KOPT-K1 (cell line): Measurements from ENCODE around the gene PLEKHA7.

ENCODE experiments used
- H3K27ac ChIP-seq: fragments of 200-600 bp; sonication (generic); 2 replicates; pipeline ENCODE4 v1.5.1; 2016; ENCODE audit warnings: antibody characterized with exemption, mild to moderate bottlenecking, low read depth, low read length; ENCODE audit not compliant: poor library complexity, severe bottlenecking
- H3K36me3 ChIP-seq: fragments of 200-600 bp; sonication (generic); 2 replicates; pipeline ENCODE4 v1.5.1; 2017; ENCODE audit warnings: antibody characterized with exemption, mild to moderate bottlenecking, low read length, moderate library complexity; ENCODE audit not compliant: insufficient read depth
- H3K9me3 ChIP-seq: fragments of 200-600 bp; sonication (generic); 2 replicates; pipeline ENCODE4 v1.5.1; 2017; ENCODE audit warnings: antibody characterized with exemption, low read length, mild to moderate bottlenecking; ENCODE audit not compliant: insufficient read depth, poor library complexity, severe bottlenecking

PLEKHA7 gene

GRCh38 chr11:16809886-16810668, 204.1 kb downstream of the PLEKHA7 start:
- no peaks in the 10 kb centered on the region for H3K36me3 ChIP-seq
- no peak overlapping the region for H3K27ac ChIP-seq
- no peaks in the 10 kb centered on the region for H3K9me3 ChIP-seq

- no peak overlapping the region for H3K27ac ChIP-seq
- H3K9me3 ChIP-seq: no peaks in the 10 kb centered on the region
- no peaks in the 10 kb centered on the region for H3K36me3 ChIP-seq
Observed at GRCh38 chr11:16807306-16807705, 206.9 kb downstream of the PLEKHA7 start.

DNA sequence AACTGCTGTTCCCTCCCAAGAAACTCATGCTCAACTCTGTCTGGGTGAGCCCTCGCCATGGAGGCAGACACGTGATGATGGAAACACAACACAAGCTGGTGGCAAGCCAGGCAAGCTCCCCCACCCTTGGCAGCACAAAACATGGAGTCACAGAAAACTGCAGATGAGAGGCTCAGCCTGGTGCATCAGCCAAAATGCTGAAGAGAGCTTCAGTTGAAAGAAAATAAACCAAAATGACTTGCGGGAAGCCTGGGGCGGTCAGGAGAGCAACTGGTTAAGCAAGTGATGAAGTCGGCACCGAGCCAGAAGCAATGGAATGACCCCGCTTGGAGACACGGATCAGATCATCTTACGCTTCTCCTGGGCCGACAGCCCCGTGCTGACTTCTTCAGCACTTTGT, 207.4 kb downstream of the PLEKHA7 start:
- Histone ChIP-seq H3K27ac (no peak overlapping the region), H3K36me3 (no peaks in the 10 kb centered on the region), H3K9me3 (no peaks in the 10 kb centered on the region)

DNA sequence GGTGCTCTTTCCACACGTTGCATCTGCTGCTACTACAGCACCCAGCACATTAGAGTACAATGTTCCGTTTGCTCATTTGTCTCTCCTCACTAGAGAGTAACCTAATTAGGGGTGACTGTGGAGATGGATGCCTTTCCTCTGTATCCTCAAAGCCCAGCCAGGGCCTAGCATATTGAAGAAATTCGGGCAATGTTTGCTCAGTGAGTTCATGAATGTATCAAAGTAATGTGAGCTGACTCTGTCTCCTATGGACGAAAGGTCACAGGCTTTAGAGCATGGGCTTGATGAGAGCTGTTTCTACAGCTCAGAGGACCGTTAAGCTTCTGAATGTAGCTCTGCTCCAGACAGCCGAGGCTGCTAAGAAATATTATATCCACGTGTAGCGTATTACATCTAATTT, 208.3 kb downstream of the PLEKHA7 start:
- Histone ChIP-seq H3K27ac (no peak overlapping the region), H3K36me3 (no peaks in the 10 kb centered on the region), H3K9me3 (no peaks in the 10 kb centered on the region)

DNA sequence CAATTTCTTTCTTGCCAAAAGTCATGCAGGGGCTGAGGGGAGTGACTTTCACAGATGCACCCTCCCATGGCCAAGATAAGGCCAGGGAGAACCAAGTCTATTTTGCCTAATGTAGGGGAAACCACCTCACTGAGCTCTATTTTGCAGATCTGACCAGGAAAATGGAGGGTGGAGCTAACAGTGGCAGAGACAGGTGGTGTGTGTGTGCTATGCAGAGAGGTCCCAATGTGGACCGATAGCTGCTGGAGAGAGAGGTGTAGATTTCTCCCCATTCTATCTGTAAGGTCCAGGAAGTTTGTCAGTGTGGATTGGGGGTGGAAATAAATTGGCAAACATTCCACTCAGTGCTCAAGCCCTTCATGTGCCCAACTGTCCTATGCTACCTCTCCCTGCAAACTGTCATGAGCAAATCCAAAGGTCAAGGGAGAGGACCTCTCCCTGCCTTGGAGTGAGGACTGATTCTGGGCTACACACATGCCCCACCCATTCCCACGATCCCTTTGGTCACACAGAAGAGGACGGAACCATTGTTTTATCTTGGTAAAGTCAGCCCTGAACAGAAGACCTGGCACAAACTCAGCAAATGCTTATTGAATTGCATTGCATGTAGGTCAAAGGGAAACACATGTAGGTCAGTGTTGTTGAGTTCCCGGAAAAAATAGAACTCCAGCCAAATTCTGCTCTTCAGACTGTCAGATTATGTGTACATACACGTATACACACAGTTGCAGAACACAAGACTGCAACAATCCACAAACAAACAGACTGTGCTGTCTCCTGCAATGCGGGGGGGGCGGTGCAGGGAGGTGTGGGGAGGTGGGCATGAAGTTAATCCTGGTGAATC, 209.9 kb downstream of the PLEKHA7 start:
- Histone ChIP-seq H3K9me3 (no peaks in the 10 kb centered on the region), H3K27ac (no peak overlapping the region), H3K36me3 (no peaks in the 10 kb centered on the region)

DNA sequence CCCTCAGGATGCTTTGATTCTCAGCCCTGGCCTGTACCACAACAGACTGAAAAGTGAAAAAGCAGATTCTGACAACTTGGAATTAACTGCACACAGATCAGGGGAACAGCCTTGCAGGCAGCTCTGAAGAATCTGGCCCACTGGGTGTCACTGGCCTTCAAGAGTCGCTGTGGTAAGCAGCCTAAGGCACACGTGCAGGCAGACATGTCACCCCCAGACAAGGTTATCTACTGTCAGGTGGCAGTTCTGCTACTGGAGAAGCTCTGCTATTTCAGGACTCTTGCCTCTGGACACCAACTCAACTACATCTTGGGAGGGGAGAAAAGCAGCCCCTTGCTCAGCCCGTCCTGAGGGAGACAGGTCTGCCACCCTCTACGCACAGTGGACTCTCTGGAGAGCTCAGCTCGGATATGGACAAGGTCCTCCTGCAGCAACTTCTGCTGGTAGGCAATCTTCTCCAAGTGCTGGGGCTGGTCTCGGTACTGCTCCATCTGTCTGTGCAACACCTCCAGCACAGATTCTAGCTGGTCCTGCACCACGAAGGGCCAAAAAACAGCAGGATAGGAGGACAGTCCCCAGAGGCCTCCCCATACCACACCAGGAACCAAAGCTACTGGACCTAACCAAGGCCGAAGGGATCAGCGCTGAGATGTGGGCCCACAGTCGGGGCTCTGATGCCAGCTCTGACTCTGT, 212.8 kb downstream of the PLEKHA7 start:
- no peaks in the 10 kb centered on the region for H3K9me3 ChIP-seq
- no peaks in the 10 kb centered on the region for H3K36me3 ChIP-seq

DNA sequence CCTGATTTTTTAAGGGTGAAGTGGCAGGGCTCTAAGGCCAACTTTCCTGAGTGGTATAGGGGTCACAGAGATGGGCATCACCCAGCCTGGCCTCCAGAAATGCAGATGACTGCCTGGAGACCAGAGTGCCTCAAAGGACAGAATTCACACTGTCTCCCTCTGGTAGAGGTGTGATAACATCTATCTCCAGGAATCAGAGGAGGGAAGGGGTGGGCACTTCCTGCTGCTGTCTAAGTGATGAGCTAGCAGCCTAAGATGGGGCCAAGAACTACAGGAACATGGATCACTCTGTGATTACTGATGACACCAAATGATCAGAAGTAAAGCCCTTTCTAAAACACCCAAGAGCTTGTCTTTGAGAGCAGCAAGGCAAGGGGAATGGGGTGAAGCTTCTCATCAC, 213.8 kb downstream of the PLEKHA7 start:
- H3K27ac ChIP-seq: no peak overlapping the region
- H3K9me3 ChIP-seq: no peaks in the 10 kb centered on the region
- no peaks in the 10 kb centered on the region for H3K36me3 ChIP-seq

More for the DNA sequence above, 212.8 kb downstream of the PLEKHA7 start:
- no peak overlapping the region for H3K27ac ChIP-seq

DNA sequence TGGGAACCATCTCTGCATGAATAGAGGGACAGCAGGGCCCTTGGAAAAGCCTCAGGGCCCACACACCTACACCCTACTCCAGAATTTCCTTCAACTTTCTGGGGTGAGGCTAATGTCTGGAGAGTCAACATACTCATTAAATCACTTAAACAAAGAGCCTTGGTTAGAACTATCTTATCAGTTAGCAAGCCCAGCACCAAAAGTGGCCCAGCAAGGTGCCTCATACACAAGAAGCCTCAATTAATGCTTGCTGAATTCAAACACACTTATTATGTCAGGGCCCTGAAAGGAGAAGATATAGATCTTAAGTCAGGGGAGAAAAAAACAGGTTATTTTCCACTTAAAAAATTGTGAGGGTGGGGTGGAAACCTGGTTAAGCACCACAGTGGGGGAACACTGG, 214.3 kb downstream of the PLEKHA7 start:
- H3K36me3 ChIP-seq: no peaks in the 10 kb centered on the region

GRCh38 chr11:16799221-16799620, 215.0 kb downstream of the PLEKHA7 start:
- no peak overlapping the region for H3K27ac ChIP-seq
- H3K36me3 ChIP-seq: no peaks in the 10 kb centered on the region
- no peaks in the 10 kb centered on the region for H3K9me3 ChIP-seq

More for the DNA sequence above, 214.3 kb downstream of the PLEKHA7 start:
- no peaks in the 10 kb centered on the region for H3K9me3 ChIP-seq
- H3K27ac ChIP-seq: no peak overlapping the region

DNA sequence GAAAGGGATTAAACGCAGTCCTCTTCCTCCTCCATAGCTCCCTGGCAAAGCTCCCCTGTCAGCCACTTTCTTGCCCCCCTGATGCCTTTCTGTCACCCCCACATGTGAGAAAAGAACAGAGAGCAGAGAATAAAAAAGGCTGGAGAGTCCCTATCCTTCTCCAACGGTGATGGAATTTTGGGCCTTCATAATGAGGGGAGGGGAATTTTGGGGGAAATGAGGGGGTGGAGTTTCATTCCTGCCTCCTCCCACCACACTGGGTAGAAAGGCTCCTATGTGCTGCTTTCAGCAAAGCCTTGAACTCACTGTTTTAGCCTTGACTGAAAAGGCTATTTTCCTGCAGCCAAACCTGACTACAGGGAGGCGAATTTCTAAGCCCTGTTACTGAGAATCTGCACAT, 216.4 kb downstream of the PLEKHA7 start:
- no peaks in the 10 kb centered on the region for H3K9me3 ChIP-seq
- no peaks in the 10 kb centered on the region for H3K36me3 ChIP-seq
- H3K27ac ChIP-seq: no peak overlapping the region

DNA sequence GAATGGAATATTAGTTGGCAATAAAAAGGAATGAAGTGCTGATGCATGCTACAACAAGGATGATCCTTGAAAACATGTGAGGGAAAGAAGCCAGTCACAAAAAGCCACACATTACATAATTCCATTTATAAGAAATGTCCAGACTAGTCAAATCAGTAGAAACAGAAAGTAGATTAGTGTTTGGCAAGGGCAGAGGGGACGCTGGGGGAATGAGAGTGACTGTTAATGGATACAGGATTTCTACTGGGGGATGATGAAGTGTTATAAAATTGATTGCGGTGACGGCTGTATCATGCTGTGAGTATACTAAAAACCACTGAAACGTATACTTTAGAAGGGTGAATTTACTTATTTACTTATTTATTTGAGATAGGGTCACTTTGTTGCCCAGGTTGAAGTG, 217.9 kb downstream of the PLEKHA7 start:
- H3K36me3 ChIP-seq: no peaks in the 10 kb centered on the region
- H3K9me3 ChIP-seq: no peaks in the 10 kb centered on the region
- no peak overlapping the region for H3K27ac ChIP-seq

- no peak overlapping the region for H3K27ac ChIP-seq
- H3K9me3 ChIP-seq: no peaks in the 10 kb centered on the region
- H3K36me3 ChIP-seq: no peaks in the 10 kb centered on the region
Observed at GRCh38 chr11:16795146-16795545, 219.1 kb downstream of the PLEKHA7 start.

- Histone ChIP-seq H3K27ac (no peak overlapping the region), H3K9me3 (no peaks in the 10 kb centered on the region), H3K36me3 (no peaks in the 10 kb centered on the region)
Observed at GRCh38 chr11:16794047-16794818, 220.0 kb downstream of the PLEKHA7 start.

DNA sequence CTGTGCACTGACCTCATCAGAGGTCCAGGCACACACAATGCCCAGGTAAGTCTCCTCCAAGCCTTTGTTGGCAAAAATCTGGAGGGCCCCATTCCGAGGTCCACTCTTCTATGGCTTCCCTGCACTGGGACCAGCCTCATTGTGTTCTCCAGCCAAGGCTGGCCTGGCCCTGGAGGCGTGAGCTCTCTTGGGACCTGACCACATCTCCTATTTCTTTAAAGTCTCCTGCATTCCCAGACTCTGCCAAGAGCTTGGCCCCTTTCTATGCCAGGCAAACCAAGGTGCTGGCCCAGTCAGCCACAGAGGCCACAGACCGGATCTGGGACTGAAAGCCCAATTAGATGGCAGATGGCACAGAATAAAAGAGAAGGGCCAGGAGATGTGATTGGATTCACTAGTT, 220.7 kb downstream of the PLEKHA7 start:
- Histone ChIP-seq H3K36me3 (no peaks in the 10 kb centered on the region), H3K9me3 (no peaks in the 10 kb centered on the region), H3K27ac (no peak overlapping the region)
